Dermis blood vessel endothelial cell (primary cell): Measurements from ENCODE around the gene PDPK1. TPM values are rescaled to one million over a fixed set of nuclear protein-coding genes. Genes with fewer than 3 reads are reported as not detected.
A peak's percentile ranks its signal among the peaks of the same experiment; 100 is the strongest.
"Not testable (repeated sequence)": the region's sequence is repeated elsewhere in the genome, so short reads cannot be mapped to it uniquely, and the experiment has no call there.

Experiments used
- DNase-seq: peaks from one replicate; pipeline ENCODE4 v3.0.0; 2010
- total RNA-seq: library from RNA; depleted of rRNA; stranded (reverse); fragments of >200 nt; gene quantifications from 2 replicates; pipeline ENCODE4 v1.2.3, GENCODE V29; 2014

PDPK1 gene
- total RNA-seq, 1 donor from 2014 or later, result 17.9 TPM

GRCh38 chr16:2595393-2596205, 57.8 kb downstream of the PDPK1 start:
- DNase-seq, result no peak

GRCh38 chr16:2596747-2597559, 59.1 kb downstream of the PDPK1 start:
- no peak for DNase-seq

- DNase-seq, result no peak
Observed at GRCh38 chr16:2597560-2597902, 59.7 kb downstream of the PDPK1 start.

- no peak for DNase-seq
Observed at GRCh38 chr16:2598133-2598641, 60.4 kb downstream of the PDPK1 start.

- DNase-seq, result no peak
Observed at GRCh38 chr16:2598723-2599122, 60.9 kb downstream of the PDPK1 start.

- DNase-seq, result not testable (repeated sequence)
Observed at GRCh38 chr16:2599165-2599564, 61.3 kb downstream of the PDPK1 start.

GRCh38 chr16:2599785-2600184, 62.0 kb downstream of the PDPK1 start:
- not testable (repeated sequence) for DNase-seq

- not testable (repeated sequence) for DNase-seq
Observed at GRCh38 chr16:2601301-2602025, 63.6 kb downstream of the PDPK1 start.

GRCh38 chr16:2602175-2602574, 64.4 kb downstream of the PDPK1 start:
- DNase-seq, result not testable (repeated sequence)

- peak; percentile 97 for DNase-seq
Observed at GRCh38 chr16:2603165-2604015, 65.6 kb downstream of the PDPK1 start.

- DNase-seq, result peak; percentile 20
Observed at GRCh38 chr16:2604016-2604369, 66.2 kb downstream of the PDPK1 start.

GRCh38 chr16:2606820-2607219, 69.0 kb downstream of the PDPK1 start:
- DNase-seq, result not testable (repeated sequence)

GRCh38 chr16:2609345-2609744, 71.5 kb downstream of the PDPK1 start:
- not testable (repeated sequence) for DNase-seq

GRCh38 chr16:2609827-2610470, 72.1 kb downstream of the PDPK1 start:
- DNase-seq, result no peak

GRCh38 chr16:2610781-2611498, 73.1 kb downstream of the PDPK1 start:
- DNase-seq, result no peak

- no peak for DNase-seq
Observed at GRCh38 chr16:2611499-2611862, 73.7 kb downstream of the PDPK1 start.

- not testable (repeated sequence) for DNase-seq
Observed at GRCh38 chr16:2611877-2612276, 74.1 kb downstream of the PDPK1 start.

GRCh38 chr16:2613251-2613650, 75.4 kb downstream of the PDPK1 start:
- not testable (repeated sequence) for DNase-seq

- no peak for DNase-seq
Observed at GRCh38 chr16:2614761-2615191, 77.0 kb downstream of the PDPK1 start.

- DNase-seq, result not testable (repeated sequence)
Observed at GRCh38 chr16:2618964-2619363, 81.1 kb downstream of the PDPK1 start.

GRCh38 chr16:2619628-2620027, 81.8 kb downstream of the PDPK1 start:
- DNase-seq, result not testable (repeated sequence)
